Stimulated activated CD8-positive, alpha-beta memory T cell treated with anti-CD3 and anti-CD28 coated beads, Interleukin-4, amount 100 ng/mL, for 4 hours (primary cell): ENCODE measurements around the gene ZMIZ1.

Source experiments
- DNase-seq, 2 donors: peaks; one replicate each; pipeline ENCODE4 v3.0.0-alpha.2; 2020; ENCODE audit warnings: low read depth in 2 of 2, low spot score in 1 of 2

ZMIZ1 gene

GRCh38 chr10:79166312-79166721 lies 97.6 kb downstream of the ZMIZ1 start:
- DNase-seq = no peak

GRCh38 chr10:79166741-79167140 lies 98.0 kb downstream of the ZMIZ1 start:
- DNase-seq = no peak

GRCh38 chr10:79167537-79167936 lies 98.8 kb downstream of the ZMIZ1 start:
- no peak for DNase-seq

GRCh38 chr10:79168210-79168609 lies 99.4 kb downstream of the ZMIZ1 start:
- no peak for DNase-seq

GRCh38 chr10:79170226-79170752 lies 101.5 kb downstream of the ZMIZ1 start:
- DNase-seq = no peak

- DNase-seq = no peak
Measured at GRCh38 chr10:79170993-79171392, 102.2 kb downstream of the ZMIZ1 start.

GRCh38 chr10:79171504-79171903 lies 102.7 kb downstream of the ZMIZ1 start:
- DNase-seq = no peak

GRCh38 chr10:79172881-79173280 lies 104.1 kb downstream of the ZMIZ1 start:
- no peak for DNase-seq

GRCh38 chr10:79173582-79174262 lies 105.0 kb downstream of the ZMIZ1 start:
- no peak for DNase-seq

GRCh38 chr10:79176052-79176501 lies 107.3 kb downstream of the ZMIZ1 start:
- no peak for DNase-seq

- no peak for DNase-seq
Measured at GRCh38 chr10:79176949-79177602, 108.3 kb downstream of the ZMIZ1 start.

- no peak for DNase-seq
Measured at GRCh38 chr10:79178070-79178576, 109.4 kb downstream of the ZMIZ1 start.

- DNase-seq = no peak
Measured at GRCh38 chr10:79178614-79179163, 109.9 kb downstream of the ZMIZ1 start.

- DNase-seq = no peak
Measured at GRCh38 chr10:79179164-79179956, 110.6 kb downstream of the ZMIZ1 start.

GRCh38 chr10:79179957-79180309 lies 111.2 kb downstream of the ZMIZ1 start:
- DNase-seq = no peak

- no peak for DNase-seq
Measured at GRCh38 chr10:79180414-79181221, 111.9 kb downstream of the ZMIZ1 start.

- DNase-seq = no peak
Measured at GRCh38 chr10:79181227-79181626, 112.5 kb downstream of the ZMIZ1 start.

GRCh38 chr10:79181698-79182521 lies 113.1 kb downstream of the ZMIZ1 start:
- DNase-seq = no peak

- DNase-seq = no peak
Measured at GRCh38 chr10:79182781-79183467, 114.2 kb downstream of the ZMIZ1 start.
